Lung (tissue), 12 donors: ENCODE results near the gene FCMR. TPM values are rescaled to one million over a fixed set of nuclear protein-coding genes. Genes with fewer than 3 reads are reported as not detected.

Source experiments
- ATAC-seq: fragments of 200-7000 bp; cut with Tn5 transposase; one replicate; pipeline ENCODE4 v1.9.1; 2020; ENCODE audit warnings: moderate number of reproducible peaks; ENCODE audit not compliant: insufficient read depth, low FRiP score
- DNase-seq, 3 donors: peaks; one replicate each; pipeline ENCODE4 v3.0.0-alpha.2; 2013 to 2017
- H3K27ac ChIP-seq, 2 donors: one replicate each; pipeline ENCODE4 v1.5.1; 2013; ENCODE audit warnings: mild to moderate bottlenecking in 2 of 2, moderate library complexity in 2 of 2, control low read depth in 1 of 2, inconsistent platforms in 1 of 2, low read depth in 1 of 2, low read length in 1 of 2
- H3K27me3 ChIP-seq, 3 donors: one replicate each; pipeline ENCODE4 v1.5.1; 2013; ENCODE audit warnings: low read length in 2 of 3; ENCODE audit not compliant: control insufficient read depth in 3 of 3, insufficient read depth in 3 of 3
- H3K36me3 ChIP-seq, 4 donors: one replicate each; pipeline ENCODE4 v1.5.1; 2013; ENCODE audit warnings: low read length in 4 of 4, mild to moderate bottlenecking in 1 of 4, moderate library complexity in 1 of 4; ENCODE audit not compliant: control insufficient read depth in 4 of 4, insufficient read depth in 4 of 4
- H3K4me1 ChIP-seq, 5 donors: one replicate each; pipeline ENCODE4 v1.5.1; 2013; ENCODE audit warnings: low read length in 5 of 5, mild to moderate bottlenecking in 2 of 5, moderate library complexity in 1 of 5; ENCODE audit not compliant: control insufficient read depth in 5 of 5, insufficient read depth in 5 of 5
- H3K4me3 ChIP-seq: one replicate; pipeline ENCODE4 v1.5.1; 2013; ENCODE audit warnings: mild to moderate bottlenecking, control low read depth, moderate library complexity
- H3K9ac ChIP-seq, 2 donors: one replicate each; pipeline ENCODE4 v1.5.1; 2013; ENCODE audit warnings: low read length in 2 of 2, control low read depth in 1 of 2; ENCODE audit not compliant: insufficient read depth in 1 of 2
- H3K9me3 ChIP-seq, 4 donors: one replicate each; pipeline ENCODE4 v1.5.1; 2013; ENCODE audit warnings: low read length in 3 of 4, mild to moderate bottlenecking in 1 of 4, moderate library complexity in 1 of 4; ENCODE audit not compliant: control insufficient read depth in 4 of 4, insufficient read depth in 3 of 4
- WGBS, 2 donors: extraction: QIAGEN DNeasy Blood & Tissue Kit; methylation state at CpG; one replicate each; pipeline ENCODE4 v1.1.7; 2013; 5-methylcytosine and 5-hydroxymethylcytosine counted together
- polyA plus RNA-seq, 2 donors: library from polyadenylated mRNA; stranded (reverse); fragments of 200-250 nt; gene quantifications; one replicate each; pipeline ENCODE4 v1.2.1, GENCODE V29; 2013
- total RNA-seq, 2 donors: library from RNA; depleted of rRNA in 1 of 2; stranded (reverse); fragments of >200 nt in 1 of 2; gene quantifications; one replicate each; pipeline ENCODE4 v1.2.1, GENCODE V29; 2014 to 2021
- TF ChIP-seq, protein P1 (sequence below): IDR thresholded peaks from 2 replicates; pipeline ENCODE4 v1.5.1; 2012; ENCODE audit warnings: mild to moderate bottlenecking; ENCODE audit errors: control extremely low read depth, extremely low read depth
- donor health status: control.
- donor health status: control.
- donor health status: Bipolar disorder and iron deficiency.
- donor health status: healthy.
- donor health status: DM: yes; HTN: yes; CAD: no.

The FCMR gene
- total and polyA plus RNA-seq, 4 donors = 3.6 to 13.3 (median 9.5) TPM

GRCh38 chr1:206916000-206916709, 5.6 kb downstream of the FCMR start:
- no peak overlapping the region for H3K4me3 ChIP-seq
- WGBS, 2 donors = 78 to 88% methylated on average over 8 of the region's 8 CpGs
- H3K27ac ChIP-seq = no peak overlapping the region
- ATAC-seq (no peak), DNase-seq (no peak)
- no peaks in the 10 kb centered on the region for H3K36me3 ChIP-seq
- H3K9ac ChIP-seq = no peak overlapping the region
- peaks cover 0 to 3% (median 0%) of the 10 kb centered on the region in 3 donors for H3K27me3 ChIP-seq
- no peaks in the 10 kb centered on the region for H3K9me3 ChIP-seq
- no peaks in the 10 kb centered on the region for H3K4me1 ChIP-seq
- TF ChIP-seq, protein P1, sequence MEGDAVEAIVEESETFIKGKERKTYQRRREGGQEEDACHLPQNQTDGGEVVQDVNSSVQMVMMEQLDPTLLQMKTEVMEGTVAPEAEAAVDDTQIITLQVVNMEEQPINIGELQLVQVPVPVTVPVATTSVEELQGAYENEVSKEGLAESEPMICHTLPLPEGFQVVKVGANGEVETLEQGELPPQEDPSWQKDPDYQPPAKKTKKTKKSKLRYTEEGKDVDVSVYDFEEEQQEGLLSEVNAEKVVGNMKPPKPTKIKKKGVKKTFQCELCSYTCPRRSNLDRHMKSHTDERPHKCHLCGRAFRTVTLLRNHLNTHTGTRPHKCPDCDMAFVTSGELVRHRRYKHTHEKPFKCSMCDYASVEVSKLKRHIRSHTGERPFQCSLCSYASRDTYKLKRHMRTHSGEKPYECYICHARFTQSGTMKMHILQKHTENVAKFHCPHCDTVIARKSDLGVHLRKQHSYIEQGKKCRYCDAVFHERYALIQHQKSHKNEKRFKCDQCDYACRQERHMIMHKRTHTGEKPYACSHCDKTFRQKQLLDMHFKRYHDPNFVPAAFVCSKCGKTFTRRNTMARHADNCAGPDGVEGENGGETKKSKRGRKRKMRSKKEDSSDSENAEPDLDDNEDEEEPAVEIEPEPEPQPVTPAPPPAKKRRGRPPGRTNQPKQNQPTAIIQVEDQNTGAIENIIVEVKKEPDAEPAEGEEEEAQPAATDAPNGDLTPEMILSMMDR = no peak

DNA sequence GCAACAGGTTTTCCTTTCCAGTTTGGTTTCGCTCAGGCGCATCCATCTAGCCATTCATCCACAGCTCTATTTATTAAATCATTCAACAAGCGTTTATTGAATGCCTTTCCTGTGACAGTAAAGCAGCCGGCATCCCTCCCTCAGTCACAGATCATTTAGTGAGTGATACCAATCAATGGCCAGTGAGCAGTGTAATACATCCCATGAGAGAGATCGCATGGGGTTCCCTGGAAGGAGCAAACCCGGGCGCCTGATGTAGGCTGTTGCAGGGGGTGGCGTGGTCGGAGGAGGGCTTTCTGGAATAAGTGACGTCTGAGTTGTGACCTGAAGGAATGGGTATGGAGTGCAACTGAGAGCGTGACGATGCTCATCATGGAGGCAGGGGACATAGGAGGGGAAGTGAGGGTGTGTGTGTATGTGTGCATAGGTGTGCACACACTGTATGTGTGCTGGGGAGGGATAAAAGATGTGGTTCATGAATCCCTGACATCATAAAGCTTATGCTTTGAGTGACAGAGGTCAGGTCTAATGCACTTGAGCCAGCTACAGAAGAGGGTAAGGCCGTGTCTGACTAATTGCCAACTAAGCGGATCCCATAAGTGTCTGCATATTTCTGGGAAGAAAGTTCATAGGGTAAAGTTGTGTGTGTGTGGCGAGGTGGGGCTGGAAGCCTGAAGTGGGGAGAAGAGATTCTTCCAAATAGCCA, 6.6 kb downstream of the FCMR start:
- H3K9me3 ChIP-seq = no peaks in the 10 kb centered on the region
- 79 to 86% methylated on average over 15 of the region's 15 CpGs for WGBS, 2 donors
- no peak overlapping the region for H3K27ac ChIP-seq
- no peaks in the 10 kb centered on the region for H3K36me3 ChIP-seq
- H3K4me3 ChIP-seq = no peak overlapping the region
- H3K27me3 ChIP-seq = peaks cover 0 to 10% (median 5%) of the 10 kb centered on the region in 3 donors
- TF ChIP-seq, protein P1 = no peak
- ATAC-seq (no peak), DNase-seq (no peak)
- no peak overlapping the region for H3K9ac ChIP-seq
- peaks cover 0 to under 1% (median 0%) of the 10 kb centered on the region in 5 donors for H3K4me1 ChIP-seq

DNA sequence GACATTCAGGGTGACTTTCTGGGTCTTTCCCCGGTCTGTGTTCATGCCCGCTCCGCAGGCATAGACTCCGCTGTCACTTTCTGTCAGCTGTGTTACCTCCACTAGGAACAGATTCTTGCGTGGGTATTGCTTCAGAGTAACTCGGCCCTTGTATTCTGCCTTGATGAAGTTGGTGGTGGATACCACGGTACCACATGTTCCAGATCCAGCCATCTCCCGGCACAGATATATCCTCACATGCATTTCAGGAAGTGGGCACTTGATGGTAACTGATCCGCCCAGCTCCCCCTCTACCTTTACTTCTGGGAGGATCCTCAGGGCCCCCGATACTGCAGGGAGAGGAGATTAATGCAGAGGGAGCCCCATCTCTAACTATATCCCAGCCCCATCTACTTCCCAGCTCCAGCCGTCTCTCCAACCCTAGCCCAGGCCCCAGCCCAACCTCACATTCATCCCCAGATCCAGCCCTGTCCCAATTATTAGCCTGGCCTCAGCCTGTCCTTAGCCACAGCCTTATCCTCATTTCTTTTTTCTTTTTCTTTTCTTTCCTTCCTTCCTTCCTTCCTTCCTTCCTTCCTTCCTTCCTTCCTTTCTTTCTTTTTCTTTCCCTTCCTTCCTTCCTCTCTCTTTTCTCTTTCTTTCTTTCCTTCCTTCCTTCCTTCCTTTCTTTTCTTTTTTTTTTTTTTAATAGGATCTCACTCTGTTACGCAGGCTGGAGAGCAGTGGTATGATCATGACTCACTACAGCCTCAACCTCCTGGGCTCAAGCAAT, 7.8 kb downstream of the FCMR start:
- Histone ChIP-seq H3K4me3 (no peak overlapping the region), H3K27me3 (peaks cover 0 to 15% (median 11%) of the 10 kb centered on the region in 3 donors), H3K9me3 (no peaks in the 10 kb centered on the region), H3K27ac (no peak overlapping the region), H3K4me1 (peaks cover 0 to 6% (median 2%) of the 10 kb centered on the region in 5 donors), H3K9ac (no peak overlapping the region), H3K36me3 (no peaks in the 10 kb centered on the region)
- DNase-seq (no peak), ATAC-seq (no peak)
- 73 to 80% methylated on average over 12 of the region's 12 CpGs for WGBS, 2 donors
- TF ChIP-seq, protein P1 = no peak
